Neuronal stem cell (in vitro differentiated cells): ENCODE measurements around the gene SPOPL.
"Not testable (repeated sequence)": the region's sequence is repeated elsewhere in the genome, so short reads cannot be mapped to it uniquely, and the experiment has no call there.

ENCODE experiments used
- DNase-seq: peaks from one replicate; pipeline ENCODE4 v3.0.0-alpha.2; 2013; ENCODE audit warnings: low spot score
- H2AFZ ChIP-seq: one replicate; pipeline ENCODE4 v1.6.1; 2013; ENCODE audit warnings: mild to moderate bottlenecking, low read length, inconsistent platforms
- H2AK5ac ChIP-seq: 2 replicates; pipeline ENCODE4 v1.6.1; 2013; ENCODE audit warnings: low read depth, mild to moderate bottlenecking, inconsistent platforms, low read length, moderate library complexity, mixed read lengths
- H2BK120ac ChIP-seq: 2 replicates; pipeline ENCODE4 v1.6.1; 2013; ENCODE audit warnings: low read depth, mild to moderate bottlenecking, inconsistent platforms, low read length, moderate library complexity, mixed read lengths
- H2BK12ac ChIP-seq: one replicate; pipeline ENCODE4 v1.6.1; 2013; ENCODE audit warnings: low read length, inconsistent platforms
- H2BK15ac ChIP-seq: 2 replicates; pipeline ENCODE4 v1.6.1; 2013; ENCODE audit warnings: mild to moderate bottlenecking, low read length, inconsistent platforms, mixed read lengths
- H2BK5ac ChIP-seq: one replicate; pipeline ENCODE4 v1.6.1; 2013; ENCODE audit warnings: inconsistent platforms, mild to moderate bottlenecking, low read length, moderate library complexity
- H3K14ac ChIP-seq: one replicate; pipeline ENCODE4 v1.6.1; 2013; ENCODE audit warnings: low read length, inconsistent platforms
- H3K18ac ChIP-seq: 2 replicates; pipeline ENCODE4 v1.6.1; 2013; ENCODE audit warnings: low read length, inconsistent platforms
- H3K23ac ChIP-seq: 2 replicates; pipeline ENCODE4 v1.6.1; 2013; ENCODE audit warnings: low read depth, mild to moderate bottlenecking, mixed read lengths, low read length, inconsistent platforms; ENCODE audit not compliant: poor library complexity
- H3K27ac ChIP-seq: replicated peaks from 3 replicates; pipeline ENCODE4 v1.5.1; 2013; ENCODE audit warnings: low read length, inconsistent platforms
- H3K27me3 ChIP-seq, 3 experiments: 2 replicates each; pipeline ENCODE4 v1.6.1; 2013; ENCODE audit warnings: low read length in 3 of 3, mild to moderate bottlenecking in 2 of 3, inconsistent platforms in 1 of 3, low read depth in 1 of 3, mixed read lengths in 1 of 3, moderate library complexity in 1 of 3; ENCODE audit not compliant: control insufficient read depth in 3 of 3, insufficient read depth in 3 of 3
- H3K36me3 ChIP-seq, 2 donors: replicated peaks in 1 of 2; 2 replicates each; pipeline ENCODE4 v1.6.1; 2013; ENCODE audit warnings: low read length in 2 of 2; ENCODE audit not compliant: control insufficient read depth in 2 of 2, insufficient read depth in 2 of 2
- H3K4ac ChIP-seq: 2 replicates; pipeline ENCODE4 v1.6.1; 2013; ENCODE audit warnings: inconsistent platforms, mild to moderate bottlenecking, low read length, moderate library complexity
- H3K4me1 ChIP-seq, 2 donors: 1 replicate in 1 of 2; 2 replicates in 1 of 2; pipeline ENCODE4 v1.6.1; 2013; ENCODE audit warnings: low read length in 2 of 2, low read depth in 1 of 2; ENCODE audit not compliant: control insufficient read depth in 2 of 2, insufficient read depth in 1 of 2
- H3K4me2 ChIP-seq: one replicate; pipeline ENCODE4 v1.6.1; 2013; ENCODE audit warnings: mild to moderate bottlenecking, low read length, inconsistent platforms; ENCODE audit not compliant: insufficient read depth, poor library complexity, severe bottlenecking
- H3K4me3 ChIP-seq, 2 donors: 2 replicates each; pipeline ENCODE4 v1.5.1; 2013; ENCODE audit warnings: low read length in 2 of 2, mild to moderate bottlenecking in 2 of 2, inconsistent platforms in 1 of 2, moderate library complexity in 1 of 2
- H3K79me1 ChIP-seq: one replicate; pipeline ENCODE4 v1.6.1; 2013; ENCODE audit warnings: low read depth, mild to moderate bottlenecking, inconsistent platforms, low read length, moderate library complexity
- H3K9ac ChIP-seq: one replicate; pipeline ENCODE4 v1.6.1; 2013; ENCODE audit warnings: mild to moderate bottlenecking, low read depth, low read length, inconsistent platforms; ENCODE audit not compliant: poor library complexity
- H3K9me3 ChIP-seq, 2 donors: replicated peaks in 1 of 2; 2 replicates each; pipeline versions ENCODE3 to v1.6.1; 2013; ENCODE audit warnings: low read length in 2 of 2, mild to moderate bottlenecking in 2 of 2, inconsistent platforms in 1 of 2, low read depth in 1 of 2, mixed read lengths in 1 of 2, moderate library complexity in 1 of 2; ENCODE audit not compliant: control insufficient read depth in 2 of 2, insufficient read depth in 1 of 2
- H4K8ac ChIP-seq: one replicate; pipeline ENCODE4 v1.6.1; 2013; ENCODE audit warnings: low read depth, mild to moderate bottlenecking, inconsistent platforms, low read length, moderate library complexity
- H4K91ac ChIP-seq: one replicate; pipeline ENCODE4 v1.6.1; 2013; ENCODE audit warnings: low read length, low read depth, mild to moderate bottlenecking, inconsistent platforms; ENCODE audit not compliant: poor library complexity
- WGBS, 2 donors: extraction: QIAGEN DNeasy Blood & Tissue Kit; methylation state at CpG; one replicate each; pipeline ENCODE4 v1.1.7; 2013; ENCODE audit warnings: missing lambda C conversion rate in 2 of 2, mixed read lengths in 1 of 2; ENCODE audit not compliant: insufficient read length in 2 of 2, insufficient replicate concordance in 1 of 2; ENCODE audit errors: extremely low coverage in 2 of 2; 5-methylcytosine and 5-hydroxymethylcytosine counted together

SPOPL gene

GRCh38 chr2:138522556-138522955, 21.0 kb downstream of the SPOPL start:
- no peak overlapping the region for H2BK5ac ChIP-seq
- H2BK15ac ChIP-seq = no peak overlapping the region
- peaks cover 0 to 2% of the 10 kb centered on the region in 2 donors for H3K4me1 ChIP-seq
- no peak overlapping the region for H2AFZ ChIP-seq
- no peak overlapping the region for H2BK12ac ChIP-seq
- H3K4ac ChIP-seq = no peak overlapping the region
- H4K8ac ChIP-seq = no peak overlapping the region
- no peaks in the 10 kb centered on the region for H3K79me1 ChIP-seq
- no peak for DNase-seq
- no peak overlapping the region for H3K23ac ChIP-seq
- H3K18ac ChIP-seq = no peak overlapping the region
- H2AK5ac ChIP-seq = no peak overlapping the region
- WGBS, 2 donors = no CpG with 5 or more reads among the region's 3 CpGs
- H2BK120ac ChIP-seq = no peak overlapping the region
- no peak overlapping the region for H3K4me2 ChIP-seq
- H3K9ac ChIP-seq = no peak overlapping the region
- H3K27ac ChIP-seq = no peak overlapping the region
- no peak overlapping the region for H4K91ac ChIP-seq
- peaks cover 2 to 12% of the 10 kb centered on the region in 2 donors for H3K9me3 ChIP-seq
- H3K36me3 ChIP-seq = no peaks in the 10 kb centered on the region
- no peak overlapping the region for H3K4me3 ChIP-seq
- no peak overlapping the region for H3K14ac ChIP-seq
- no peaks in the 10 kb centered on the region for H3K27me3 ChIP-seq

- not testable (repeated sequence) for H3K27ac ChIP-seq, H4K91ac ChIP-seq, H3K4me3 ChIP-seq, H3K4me1 ChIP-seq, H2BK120ac ChIP-seq, H2AFZ ChIP-seq, H3K27me3 ChIP-seq, H3K4me2 ChIP-seq, H3K18ac ChIP-seq, H4K8ac ChIP-seq, H2BK5ac ChIP-seq, H3K79me1 ChIP-seq, H3K23ac ChIP-seq, H3K4ac ChIP-seq, H2BK12ac ChIP-seq, DNase-seq, H3K14ac ChIP-seq, H2BK15ac ChIP-seq, H2AK5ac ChIP-seq, H3K9ac ChIP-seq, H3K36me3 ChIP-seq
- H3K9me3 ChIP-seq = peaks cover 2 to 12% of the 10 kb centered on the region in 2 donors
- no CpG with 5 or more reads among the region's 7 CpGs for WGBS, 2 donors
These were observed 21.6 kb downstream of the SPOPL start for GRCh38 chr2:138523018-138523672.

GRCh38 chr2:138523673-138524042, 22.1 kb downstream of the SPOPL start:
- not testable (repeated sequence) for DNase-seq, H3K18ac ChIP-seq, H3K4me3 ChIP-seq, H3K36me3 ChIP-seq, H3K27ac ChIP-seq, H2BK12ac ChIP-seq, H2AK5ac ChIP-seq, H3K79me1 ChIP-seq, H2BK15ac ChIP-seq, H3K23ac ChIP-seq, H3K4me1 ChIP-seq, H3K14ac ChIP-seq, H2AFZ ChIP-seq, H3K4me2 ChIP-seq, H3K4ac ChIP-seq, H4K91ac ChIP-seq, H3K27me3 ChIP-seq, H3K9ac ChIP-seq, H4K8ac ChIP-seq, H2BK5ac ChIP-seq, H2BK120ac ChIP-seq
- no CpG with 5 or more reads among the region's 3 CpGs for whole genome bisulfite sequencing, 2 donors
- H3K9me3 ChIP-seq = peaks cover 2 to 12% of the 10 kb centered on the region in 2 donors

GRCh38 chr2:138524353-138524752, 22.8 kb downstream of the SPOPL start:
- not testable (repeated sequence) for H4K8ac ChIP-seq, H2BK120ac ChIP-seq, H2AFZ ChIP-seq, H3K27me3 ChIP-seq, H3K36me3 ChIP-seq, H2BK12ac ChIP-seq, H3K79me1 ChIP-seq, H3K27ac ChIP-seq, H3K4ac ChIP-seq, H3K9ac ChIP-seq, H4K91ac ChIP-seq, H2BK15ac ChIP-seq, H3K4me3 ChIP-seq, H3K14ac ChIP-seq, H3K4me1 ChIP-seq, H3K4me2 ChIP-seq, H3K23ac ChIP-seq, H2BK5ac ChIP-seq, H2AK5ac ChIP-seq, DNase-seq, H3K18ac ChIP-seq
- peaks cover 2 to 12% of the 10 kb centered on the region in 2 donors for H3K9me3 ChIP-seq
- WGBS, 2 donors = no CpG with 5 or more reads among the region's 1 CpG
